OCI-LY3 (cell line): Measurements from ENCODE around the gene CHST1.

Experiments
- H2AFZ ChIP-seq: fragments of 200-600, 300-600 bp; shearing (Covaris generic); 2 replicates; pipeline ENCODE4 v1.6.0; 2014; ENCODE audit warnings: antibody characterized with exemption, low read depth, low read length
- H3K27ac ChIP-seq: fragments of 200-600, 300-600 bp; sonication (generic); 2 replicates; pipeline ENCODE4 v1.5.1; 2014; ENCODE audit warnings: mild to moderate bottlenecking, low read length, moderate library complexity, mixed read lengths
- H3K27me3 ChIP-seq: fragments of 200-600, 300-600 bp; sonication (generic); 2 replicates; pipeline ENCODE4 v1.6.1; 2014; ENCODE audit warnings: low read depth, low read length, mixed read lengths
- H3K36me3 ChIP-seq: fragments of 200-600, 300-600 bp; sonication (generic); replicated peaks from 2 replicates; pipeline ENCODE3; 2014; ENCODE audit warnings: low read depth, low read length, mixed read lengths
- H3K4me1 ChIP-seq: fragments of 300-600, 200-600 bp; sonication (generic); 2 replicates; pipeline ENCODE4 v1.6.1; 2014; ENCODE audit warnings: low read length, mixed read lengths
- H3K4me2 ChIP-seq: fragments of 200-600, 300-600 bp; sonication (generic); 2 replicates; pipeline ENCODE4 v1.6.1; 2014; ENCODE audit warnings: low read length, mixed read lengths
- H3K4me3 ChIP-seq: fragments of 300-600, 200-600 bp; sonication (generic); 2 replicates; pipeline ENCODE4 v1.5.1; 2014; ENCODE audit warnings: antibody characterized with exemption, mild to moderate bottlenecking, low read length, moderate library complexity
- H3K79me2 ChIP-seq: fragments of 300-600, 200-600 bp; shearing (Covaris generic); 2 replicates; pipeline ENCODE4 v1.6.1; 2014; ENCODE audit warnings: mild to moderate bottlenecking, low read length, mixed read lengths
- H3K9ac ChIP-seq: fragments of 300-600, 200-600 bp; shearing (Covaris generic); 2 replicates; pipeline ENCODE4 v1.6.0; 2014; ENCODE audit warnings: mild to moderate bottlenecking, low read length, moderate library complexity
- H3K9me3 ChIP-seq: fragments of 200-600, 300-600 bp; shearing (Covaris generic); 2 replicates; pipeline ENCODE4 v1.6.1; 2014; ENCODE audit warnings: low read length, mixed read lengths; ENCODE audit not compliant: insufficient read depth
- H4K20me1 ChIP-seq: fragments of 200-600, 300-600 bp; sonication (generic); 2 replicates; pipeline ENCODE4 v1.6.1; 2016; ENCODE audit warnings: low read length, mixed read lengths; ENCODE audit not compliant: insufficient read depth
- CTCF ChIP-seq: fragments of 200-600, 300-600 bp; sonication (generic); IDR thresholded peaks from 2 replicates; pipeline ENCODE4 v1.5.1; 2014; ENCODE audit warnings: antibody characterized with exemption, low read length, low read depth
- EZH2phosphoT487 ChIP-seq: fragments of 200-600 bp; shearing (Covaris generic); IDR thresholded peaks from 2 replicates; pipeline ENCODE4 v1.6.1; 2018; ENCODE audit warnings: antibody characterized with exemption, mixed run types, low read depth

Gene CHST1

GRCh38 chr11:45676522-45677095 is 11.2 kb upstream of the CHST1 start:
- Histone ChIP-seq H4K20me1 (peaks cover 16% of the 10 kb centered on the region), H3K27ac (no peak overlapping the region), H3K4me1 (peaks cover 20% of the 10 kb centered on the region), H3K36me3 (no peaks in the 10 kb centered on the region), H3K4me3 (no peak overlapping the region), H3K4me2 (peak overlapping the region; percentile 58), H3K9ac (no peak overlapping the region), H3K27me3 (peaks cover 80% of the 10 kb centered on the region), H2AFZ (no peak overlapping the region), H3K79me2 (no peaks in the 10 kb centered on the region), H3K9me3 (no peaks in the 10 kb centered on the region)
- no peak for TF ChIP-seq CTCF

GRCh38 chr11:45675646-45676045 is 10.2 kb upstream of the CHST1 start:
- H3K27ac ChIP-seq = no peak overlapping the region
- H3K9me3 ChIP-seq = no peaks in the 10 kb centered on the region
- TF ChIP-seq CTCF = no peak
- TF ChIP-seq EZH2phosphoT487 = no peak
- peaks cover 20% of the 10 kb centered on the region for H3K4me1 ChIP-seq
- H3K4me3 ChIP-seq = no peak overlapping the region
- H3K27me3 ChIP-seq = peaks cover 79% of the 10 kb centered on the region
- no peaks in the 10 kb centered on the region for H3K79me2 ChIP-seq
- no peak overlapping the region for H2AFZ ChIP-seq
- no peak overlapping the region for H3K4me2 ChIP-seq
- peaks cover 16% of the 10 kb centered on the region; the same call in 1 of the 2 replicates for H4K20me1 ChIP-seq
- no peak overlapping the region for H3K9ac ChIP-seq
- H3K36me3 ChIP-seq = no peaks in the 10 kb centered on the region

GRCh38 chr11:45674481-45675190 is 9.2 kb upstream of the CHST1 start:
- no peak overlapping the region for H3K4me3 ChIP-seq
- H3K4me1 ChIP-seq = peaks cover 20% of the 10 kb centered on the region
- no peak overlapping the region for H2AFZ ChIP-seq
- no peak overlapping the region for H3K9ac ChIP-seq
- peaks cover 79% of the 10 kb centered on the region for H3K27me3 ChIP-seq
- no peaks in the 10 kb centered on the region for H3K36me3 ChIP-seq
- peaks cover 16% of the 10 kb centered on the region; the same call in 1 of the 2 replicates for H4K20me1 ChIP-seq
- H3K4me2 ChIP-seq = no peak overlapping the region
- H3K79me2 ChIP-seq = no peaks in the 10 kb centered on the region
- no peaks in the 10 kb centered on the region for H3K9me3 ChIP-seq
- TF ChIP-seq EZH2phosphoT487 = no peak
- no peak for TF ChIP-seq CTCF
- H3K27ac ChIP-seq = no peak overlapping the region

- Histone ChIP-seq H3K36me3 (no peaks in the 10 kb centered on the region), H3K9ac (no peak overlapping the region), H3K4me2 (no peak overlapping the region), H4K20me1 (peaks cover 16% of the 10 kb centered on the region; the same call in 1 of the 2 replicates), H3K27ac (no peak overlapping the region), H2AFZ (no peak overlapping the region), H3K79me2 (no peaks in the 10 kb centered on the region), H3K27me3 (peaks cover 81% of the 10 kb centered on the region), H3K4me3 (no peak overlapping the region), H3K9me3 (no peaks in the 10 kb centered on the region), H3K4me1 (peaks cover 20% of the 10 kb centered on the region)
- TF ChIP-seq CTCF (no peak), EZH2phosphoT487 (no peak)
These were observed 8.0 kb upstream of the CHST1 start for GRCh38 chr11:45673441-45673840.
